ENCODE measurements around the gene CHCHD4.
"Not testable (repeated sequence)": the region's sequence is repeated elsewhere in the genome, so short reads cannot be mapped to it uniquely, and the experiment has no call there.

CHCHD4 gene

GRCh38 chr3:14097616-14098391 lies 26.9 kb downstream of the CHCHD4 start:
- H3K4me1 Mint-ChIP-seq: no peaks in the 10 kb centered on the region
- H3K27me3 Mint-ChIP-seq (ENCODE audit: low read depth, poor library complexity): peaks cover 20% of the 10 kb centered on the region
- H3K9me3 Mint-ChIP-seq: peaks cover 25% of the 10 kb centered on the region
- no peak for TF ChIP-seq CTCF (IDR thresholded peaks at IDR 0.05)
- no peak overlapping the region for H3K27ac Mint-ChIP-seq
- H3K36me3 Mint-ChIP-seq (ENCODE audit: low read depth): no peaks in the 10 kb centered on the region
- no peak for DNase-seq
- H3K4me3 Mint-ChIP-seq: no peak overlapping the region

GRCh38 chr3:14096742-14097141 lies 27.9 kb downstream of the CHCHD4 start:
- H3K4me3 Mint-ChIP-seq: no peak overlapping the region
- peaks cover 20% of the 10 kb centered on the region for H3K9me3 Mint-ChIP-seq
- H3K27me3 Mint-ChIP-seq (ENCODE audit: low read depth, poor library complexity): peaks cover 20% of the 10 kb centered on the region
- no peaks in the 10 kb centered on the region for H3K4me1 Mint-ChIP-seq
- H3K27ac Mint-ChIP-seq: no peak overlapping the region
- TF ChIP-seq CTCF (IDR thresholded peaks at IDR 0.05): no peak
- no peak for DNase-seq
- H3K36me3 Mint-ChIP-seq (ENCODE audit: low read depth): no peaks in the 10 kb centered on the region

DNA sequence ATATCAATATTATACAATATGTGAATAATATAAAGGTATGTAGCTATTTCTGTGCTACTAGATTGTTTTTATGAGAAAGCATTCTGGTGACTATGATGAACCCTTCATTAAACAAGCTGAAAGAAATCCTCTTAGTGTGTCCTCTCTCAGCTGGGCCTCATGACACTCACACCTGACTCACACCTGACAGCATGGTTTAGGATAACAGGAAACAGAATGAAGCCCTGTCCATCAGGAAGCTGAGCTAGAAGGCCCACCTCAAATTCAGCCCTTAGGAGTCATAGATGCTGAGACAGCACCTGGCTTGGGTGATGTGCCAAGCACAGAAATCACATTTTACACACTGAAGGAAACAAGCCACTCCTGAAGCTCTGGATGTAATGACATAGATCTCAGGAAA lies 30.8 kb downstream of the CHCHD4 start:
- Mint-ChIP-seq H3K36me3 (ENCODE audit: low read depth) (no peaks in the 10 kb centered on the region), H3K4me1 (no peaks in the 10 kb centered on the region), H3K27ac (no peak overlapping the region), H3K4me3 (no peak overlapping the region), H3K27me3 (ENCODE audit: low read depth, poor library complexity) (peaks cover 20% of the 10 kb centered on the region), H3K9me3 (peaks cover 22% of the 10 kb centered on the region)
- no peak for TF ChIP-seq CTCF (IDR thresholded peaks at IDR 0.05)
- DNase-seq: no peak

GRCh38 chr3:14092464-14092863 lies 32.2 kb downstream of the CHCHD4 start:
- Mint-ChIP-seq H3K36me3 (ENCODE audit: low read depth) (no peaks in the 10 kb centered on the region), H3K4me3 (no peak overlapping the region), H3K4me1 (no peaks in the 10 kb centered on the region), H3K27ac (no peak overlapping the region), H3K9me3 (peaks cover 26% of the 10 kb centered on the region), H3K27me3 (ENCODE audit: low read depth, poor library complexity) (peaks cover 18% of the 10 kb centered on the region)
- no peak for TF ChIP-seq CTCF (IDR thresholded peaks at IDR 0.05)
- DNase-seq: no peak

- peaks cover 31% of the 10 kb centered on the region for H3K9me3 Mint-ChIP-seq
Measured at GRCh38 chr3:14091959-14092358, 32.7 kb downstream of the CHCHD4 start.

GRCh38 chr3:14087461-14087860 lies 37.2 kb downstream of the CHCHD4 start:
- H3K27ac Mint-ChIP-seq; H3K4me3 Mint-ChIP-seq; DNase-seq; H3K4me1 Mint-ChIP-seq; H3K36me3 Mint-ChIP-seq (ENCODE audit: low read depth): not testable (repeated sequence)
- peaks cover 39% of the 10 kb centered on the region for H3K9me3 Mint-ChIP-seq
- peaks cover 21% of the 10 kb centered on the region for H3K27me3 Mint-ChIP-seq (ENCODE audit: low read depth, poor library complexity)

More at GRCh38 chr3:14091959-14092358, 32.7 kb downstream of the CHCHD4 start:
- not testable (repeated sequence) for H3K4me1 Mint-ChIP-seq; DNase-seq; H3K4me3 Mint-ChIP-seq; H3K27ac Mint-ChIP-seq; H3K36me3 Mint-ChIP-seq (ENCODE audit: low read depth)
- peaks cover 18% of the 10 kb centered on the region for H3K27me3 Mint-ChIP-seq (ENCODE audit: low read depth, poor library complexity)

- no peak for DNase-seq
- peaks cover 33% of the 10 kb centered on the region for H3K27me3 Mint-ChIP-seq (ENCODE audit: low read depth, poor library complexity)
- H3K4me1 Mint-ChIP-seq: no peaks in the 10 kb centered on the region
- H3K9me3 Mint-ChIP-seq: peaks cover 47% of the 10 kb centered on the region
- TF ChIP-seq CTCF (IDR thresholded peaks at IDR 0.05): no peak
- no peak overlapping the region for H3K4me3 Mint-ChIP-seq
- H3K27ac Mint-ChIP-seq: no peak overlapping the region
- no peaks in the 10 kb centered on the region for H3K36me3 Mint-ChIP-seq (ENCODE audit: low read depth)
Measured at GRCh38 chr3:14082108-14082657, 42.5 kb downstream of the CHCHD4 start.
